ENCODE results near the gene GDPD4. TPM values are rescaled to one million over a fixed set of nuclear protein-coding genes. Genes with fewer than 3 reads are reported as not detected.

Gene GDPD4
- total and polyA plus RNA-seq, 10 of the 15 experiments (the other 5 are each of a cell fraction or from before 2014, with no cell fraction given) = 0.23 TPM; not detected in 9

- Histone ChIP-seq H4K20me1 (ENCODE audit: control insufficient read depth, insufficient read depth) (no peaks in the 10 kb centered on the region), H2AFZ (ENCODE audit: control insufficient read depth, low read depth, low read length) (no peak overlapping the region), H3K79me2 (ENCODE audit: control insufficient read depth, insufficient read depth, low read length) (no peaks in the 10 kb centered on the region), H3K27me3 (replicated peaks in 1 of 2; ENCODE audit: control insufficient read depth in 2 of 2, insufficient read depth in 2 of 2, low read length in 1 of 2) (no peaks in the 10 kb centered on the region; a peak in 1 of 4 replicates), H3K4me2 (ENCODE audit: control insufficient read depth, insufficient read depth) (no peak overlapping the region), H3K9ac (ENCODE audit: control insufficient read depth, insufficient read depth, low read length) (no peak overlapping the region), H3K4me1 (ENCODE audit: control insufficient read depth, insufficient read depth, low read length) (no peaks in the 10 kb centered on the region), H3K27ac (ENCODE audit: control insufficient read depth, insufficient read depth) (no peak overlapping the region), H3K4me3 (no peak overlapping the region), H3K9me3 (replicated peaks; ENCODE audit: control insufficient read depth, insufficient read depth, low read length) (no peaks in the 10 kb centered on the region), H3K36me3 (ENCODE audit: control insufficient read depth in 2 of 2, insufficient read depth in 2 of 2, low read length in 1 of 2) (no peaks in the 10 kb centered on the region)
- no peak for FAIRE-seq
- in situ Hi-C loops (cut with MboI) (no loop called here), intact Hi-C loops (cut with micrococcal nuclease; ENCODE audit: unreplicated experiment) (no loop called here)
- no peak for DNase-seq (ENCODE audit: low read depth, low spot score)
- WGBS (ENCODE audit: insufficient coverage, insufficient replicate concordance, low lambda C conversion rate, missing lambda C conversion rate) = 13% methylated on average over 3 of the region's 3 CpGs
- no peak for TF ChIP-seq ZNF274 (IDR thresholded peaks at IDR 0.05; ENCODE audit: insufficient read depth, insufficient read length)
- no peak for TF ChIP-seq WRNIP1 (IDR thresholded peaks at IDR 0.05; ENCODE audit: borderline replicate concordance, low read depth, low read length)
- no peak for TF ChIP-seq STAT1 (conservative IDR thresholded peaks at IDR 0.05)
- TF ChIP-seq KDM1A (IDR thresholded peaks at IDR 0.05; ENCODE audit: borderline replicate concordance) = no peak
- no peak for TF ChIP-seq HCFC1 (IDR thresholded peaks at IDR 0.05; ENCODE audit: low read length)
- no peak for TF ChIP-seq E2F8 (IDR thresholded peaks at IDR 0.05; ENCODE audit: low read depth, partially characterized antibody)
- ChIA-PET POLR2A (interaction anchor here (0.6 kb wide), 1 partner anchor 804 kb away, joined by 6 read pairs; no protein-coding TSS in a partner anchor), SMC1A (ENCODE audit: uncharacterized antibody, unreplicated experiment) (interaction anchor here (1.5 kb wide), 1 partner anchor 315 kb away, joined by 3 read pairs; no protein-coding TSS in a partner anchor), RAD21 (ENCODE audit: unreplicated experiment) (interaction anchor here (0.6 kb wide), 1 partner anchor 198 kb away, joined by 3 read pairs; no protein-coding TSS in a partner anchor), CTCF (no interaction called here)
- BruUV-seq (replicated peaks) = no TSS peak
- no peak for ATAC-seq
These were observed 68.5 kb downstream of the GDPD4 start for GRCh38 chr11:77233011-77233410.

Data from GM12878 (cell line).